SHP77 treated with DMSO at 0.1 percent for 48 hours (cell line): ENCODE data around the gene EP400.

Experiments used
- DNase-seq: peaks from one replicate; lab custom pipeline; 2025; lab: John Stamatoyannopoulos, UW

EP400 gene

DNA sequence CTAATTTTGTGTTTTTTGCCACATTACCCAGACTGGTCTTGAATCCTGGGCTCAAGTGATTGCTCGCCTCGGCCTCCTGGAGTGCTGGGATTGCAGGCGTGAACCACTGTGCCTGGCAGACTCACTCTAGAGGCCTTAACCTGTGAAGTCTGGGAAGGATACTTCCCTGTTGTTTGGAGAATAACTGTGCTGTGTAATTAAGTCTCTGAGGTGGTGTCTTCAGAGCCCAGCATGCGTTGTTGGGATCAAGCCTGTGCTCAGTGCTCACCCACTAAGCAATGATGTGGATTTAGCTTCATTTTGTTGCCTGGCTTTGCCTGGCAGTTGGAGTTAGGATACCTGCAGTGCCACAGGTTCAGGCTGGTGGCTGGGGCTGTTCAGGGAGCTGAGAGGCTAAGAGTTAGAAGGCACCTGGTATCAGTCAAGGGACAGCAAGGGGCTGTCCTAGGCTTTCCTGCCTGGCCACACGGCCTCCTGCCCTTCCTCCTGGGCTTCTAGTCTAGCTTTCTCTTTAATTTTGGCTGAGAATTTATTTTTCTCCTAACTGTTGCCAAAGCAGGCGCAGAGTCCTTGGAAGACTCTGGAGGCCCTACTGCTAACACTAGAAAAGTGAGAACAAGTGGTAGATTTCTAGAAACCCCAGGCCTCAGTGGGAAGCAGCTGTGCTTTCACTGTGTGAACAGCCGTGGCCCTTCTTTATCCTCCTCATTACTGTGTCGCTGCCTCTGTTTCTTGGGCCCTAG, 38.5 kb downstream of the EP400 start:
- DNase-seq = no peak

DNA sequence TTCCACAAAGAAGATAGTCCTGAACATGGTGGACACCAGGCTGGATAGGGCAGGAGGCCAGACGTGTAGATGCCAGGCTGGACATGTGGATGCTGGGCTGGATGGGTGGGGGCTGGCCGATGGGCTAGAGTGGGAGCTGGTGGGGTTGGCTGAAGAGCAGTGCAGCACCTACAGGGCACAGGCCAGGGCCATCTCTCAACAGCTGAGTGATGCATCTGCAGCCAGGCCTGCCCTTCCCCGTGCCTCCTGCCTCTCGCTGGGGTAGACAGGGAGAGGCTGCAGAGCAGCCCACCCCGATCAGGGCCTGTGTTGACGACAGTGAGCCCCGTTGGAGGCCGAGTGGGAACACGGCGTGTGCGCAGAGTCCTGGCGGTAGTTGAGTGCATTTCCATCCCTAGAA, 39.3 kb downstream of the EP400 start:
- DNase-seq = no peak

DNA sequence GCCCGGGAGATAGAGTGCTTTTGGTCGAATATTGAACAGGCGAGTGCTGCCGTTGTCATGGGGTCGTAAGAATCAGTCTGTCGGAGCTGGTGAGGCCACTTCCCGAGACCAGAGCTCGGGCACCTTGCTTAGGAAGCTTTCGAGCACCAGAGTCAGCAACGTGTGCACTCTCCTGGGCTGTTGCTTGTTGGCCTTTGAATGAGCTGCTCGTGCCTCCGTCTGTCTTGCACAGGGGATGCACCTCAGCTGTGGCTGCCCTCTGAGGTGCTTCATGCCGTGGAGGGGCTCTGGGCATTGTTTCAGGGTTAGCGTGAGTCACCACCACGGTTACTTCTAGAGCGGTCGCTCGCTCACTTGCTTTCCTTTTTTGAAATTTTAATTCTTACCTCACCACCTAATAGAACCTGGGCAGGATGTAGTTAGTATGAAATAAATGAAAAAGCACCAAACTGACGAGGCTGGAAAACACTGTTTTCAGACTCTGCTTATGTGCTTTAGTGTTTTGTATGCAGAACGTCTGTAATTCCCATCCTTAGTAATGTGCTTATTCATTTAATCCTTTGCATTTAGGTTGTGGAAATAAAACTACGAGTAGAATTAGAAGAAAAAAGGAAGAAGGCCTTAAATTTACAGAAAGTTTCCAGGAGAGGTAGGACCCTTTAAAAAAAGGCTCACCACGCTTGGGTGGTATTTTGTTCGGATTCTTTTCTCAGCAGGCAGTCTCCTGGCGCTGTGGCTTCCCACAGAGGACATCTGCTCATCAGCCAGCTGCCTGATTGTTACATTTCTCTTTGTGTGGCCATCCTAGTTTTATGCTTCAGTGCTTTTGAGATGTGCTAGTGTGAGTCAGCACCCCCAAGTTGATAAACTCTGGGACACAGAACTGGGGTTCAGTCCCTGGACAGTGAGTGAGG, 40.6 kb downstream of the EP400 start:
- no peak for DNase-seq

DNA sequence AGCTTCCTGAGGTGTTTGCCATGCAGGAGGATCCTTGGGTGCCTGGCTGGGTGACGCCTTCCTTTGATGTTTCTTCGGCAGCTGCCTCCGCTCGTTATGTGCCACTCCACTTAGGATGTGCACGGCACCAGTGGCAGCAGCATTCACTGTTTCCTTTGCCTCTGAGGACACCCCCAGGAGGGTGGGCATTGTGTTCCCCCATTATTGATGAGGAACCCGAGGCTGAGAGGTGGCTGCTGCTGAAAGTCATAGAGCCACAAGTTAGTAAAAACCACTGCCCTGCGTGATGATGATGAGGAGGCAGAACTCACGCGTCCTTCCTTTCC, 41.2 kb downstream of the EP400 start:
- no peak for DNase-seq

DNA sequence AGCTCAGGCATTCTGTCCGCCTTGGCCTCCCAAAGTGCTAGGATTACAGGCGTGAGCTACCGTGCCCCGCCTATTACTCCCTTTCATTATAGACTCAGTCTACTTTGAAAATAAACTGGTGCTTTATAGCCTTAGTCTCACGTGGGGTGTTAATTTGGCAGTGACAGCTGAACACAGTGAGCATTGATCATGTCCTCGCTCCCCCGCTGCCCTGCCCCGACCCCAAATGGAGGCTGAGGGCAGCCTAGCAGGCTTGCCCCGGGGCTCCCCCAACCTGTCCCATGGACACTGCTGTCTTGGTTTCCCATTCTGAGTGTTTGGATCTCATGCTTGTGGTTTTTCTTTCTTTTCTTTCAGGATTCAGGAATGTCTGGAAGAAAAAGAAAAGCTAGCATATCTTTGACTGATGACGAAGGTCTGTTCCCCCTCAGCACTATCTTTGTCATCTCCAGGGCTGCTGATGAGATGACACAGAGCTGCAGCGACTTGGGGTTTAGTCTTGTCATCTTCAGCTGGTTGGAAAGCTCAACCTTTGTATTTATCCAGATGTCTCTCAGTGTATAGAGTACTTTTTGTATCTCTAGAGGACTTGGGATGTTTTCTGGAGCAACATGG, 42.2 kb downstream of the EP400 start:
- DNase-seq = no peak

DNA sequence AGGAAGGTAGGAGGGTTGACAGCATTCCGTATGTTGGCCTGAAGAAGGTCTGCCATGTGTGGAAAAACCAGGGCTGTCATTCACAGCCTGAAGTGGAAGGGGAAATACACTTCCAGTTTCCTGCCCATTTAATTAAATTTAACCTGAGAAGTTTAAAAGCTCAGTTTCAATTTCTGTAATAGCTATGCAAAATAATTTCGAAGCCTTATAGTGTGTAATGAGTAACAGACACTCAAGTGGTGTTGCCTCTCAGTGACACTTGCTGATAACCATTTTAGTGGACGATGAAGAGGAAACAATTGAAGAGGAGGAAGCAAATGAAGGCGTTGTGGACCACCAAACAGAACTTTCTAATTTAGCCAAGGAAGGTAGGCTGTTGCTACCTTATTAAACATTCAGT, 44.8 kb downstream of the EP400 start:
- DNase-seq = no peak

DNA sequence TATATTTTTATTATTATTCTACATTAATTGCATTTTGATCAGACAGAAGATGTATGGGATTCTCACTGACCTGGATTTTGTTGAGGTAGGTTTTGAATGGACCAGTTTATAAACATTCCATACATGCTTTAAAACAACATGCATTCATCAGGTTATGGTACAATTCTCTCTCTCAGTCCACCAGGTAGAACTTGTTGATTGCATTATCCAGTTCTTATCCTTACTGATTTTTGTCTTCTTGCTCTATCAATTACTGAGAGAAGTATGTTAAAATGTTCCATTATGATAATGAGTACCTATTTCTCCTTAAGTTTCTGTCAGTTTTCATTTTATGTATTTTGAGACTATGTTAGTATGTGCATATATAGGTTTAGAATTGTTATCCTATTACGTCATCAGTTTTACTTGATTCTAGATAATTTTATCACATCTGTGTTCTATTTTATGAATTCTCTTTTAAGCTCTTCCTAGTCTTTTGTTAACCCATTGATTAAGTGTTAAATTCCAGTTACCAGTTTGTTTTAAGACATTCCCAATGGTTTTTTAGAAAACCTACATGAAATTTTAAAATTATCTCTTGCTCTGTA, 50.6 kb downstream of the EP400 start:
- no peak for DNase-seq

DNA sequence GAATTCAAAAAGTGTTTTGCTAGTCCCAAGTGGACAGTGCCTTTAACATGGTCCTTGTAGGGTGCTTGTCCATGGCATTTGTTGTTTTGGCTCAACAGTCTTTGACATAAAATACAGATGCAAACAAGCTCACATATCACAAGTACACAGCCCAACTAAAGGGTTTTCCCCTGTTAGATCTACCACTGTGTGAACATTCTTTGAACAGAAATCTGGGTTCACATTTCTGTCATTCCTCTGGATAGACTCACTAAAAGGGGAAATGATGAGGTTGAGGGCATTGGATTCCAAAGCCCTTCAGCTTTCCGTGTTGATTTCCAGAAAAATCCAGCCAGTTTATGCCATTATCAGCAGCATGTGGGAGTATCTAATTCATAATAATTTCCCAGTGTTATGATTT, 54.1 kb downstream of the EP400 start:
- no peak for DNase-seq

DNA sequence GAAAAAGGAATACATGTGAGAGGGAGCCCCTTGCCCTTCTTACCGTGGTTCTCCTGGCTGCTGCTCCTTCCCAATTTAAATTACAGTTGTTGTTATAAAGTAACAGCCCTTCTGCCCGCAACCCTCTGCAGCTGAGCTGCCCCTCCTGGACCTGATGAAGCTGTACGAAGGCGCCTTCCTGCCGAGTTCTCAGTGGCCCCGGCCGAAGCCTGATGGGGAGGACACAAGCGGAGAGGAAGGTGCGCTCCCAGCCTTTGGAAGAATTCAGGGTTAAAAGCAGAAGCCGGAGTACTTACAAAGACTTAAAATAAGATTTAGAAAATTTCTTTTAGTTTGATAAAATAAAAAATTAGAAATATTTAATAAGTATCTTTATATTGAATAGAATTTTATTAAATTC, 55.2 kb downstream of the EP400 start:
- DNase-seq = no peak

DNA sequence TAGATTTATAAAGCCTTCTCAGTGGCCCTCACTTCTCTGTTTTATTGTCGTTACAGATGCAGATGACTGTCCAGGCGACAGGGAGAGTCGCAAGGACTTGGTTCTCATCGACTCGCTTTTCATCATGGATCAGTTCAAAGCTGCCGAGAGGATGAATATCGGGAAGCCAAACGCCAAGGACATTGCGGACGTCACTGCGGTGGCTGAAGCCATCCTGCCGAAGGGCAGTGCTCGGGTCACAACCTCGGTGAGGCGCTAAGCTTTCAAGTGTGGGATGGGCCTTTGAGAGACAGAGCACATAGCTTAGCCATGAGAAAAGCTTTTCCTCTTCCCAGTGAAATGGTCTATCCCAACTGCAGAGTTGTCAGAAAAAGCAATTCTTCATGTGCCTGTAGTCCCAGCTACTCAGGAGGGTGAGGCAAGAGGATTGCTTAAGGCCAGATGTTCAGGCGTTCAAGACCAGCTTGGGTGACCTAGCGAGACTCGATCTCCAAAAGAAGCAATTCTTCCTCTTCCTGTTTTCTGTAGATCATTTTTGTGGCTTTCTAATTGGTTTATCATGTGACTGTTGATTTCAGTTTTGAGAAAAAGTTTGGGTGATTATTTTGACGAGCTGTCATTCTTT, 56.4 kb downstream of the EP400 start:
- no peak for DNase-seq

DNA sequence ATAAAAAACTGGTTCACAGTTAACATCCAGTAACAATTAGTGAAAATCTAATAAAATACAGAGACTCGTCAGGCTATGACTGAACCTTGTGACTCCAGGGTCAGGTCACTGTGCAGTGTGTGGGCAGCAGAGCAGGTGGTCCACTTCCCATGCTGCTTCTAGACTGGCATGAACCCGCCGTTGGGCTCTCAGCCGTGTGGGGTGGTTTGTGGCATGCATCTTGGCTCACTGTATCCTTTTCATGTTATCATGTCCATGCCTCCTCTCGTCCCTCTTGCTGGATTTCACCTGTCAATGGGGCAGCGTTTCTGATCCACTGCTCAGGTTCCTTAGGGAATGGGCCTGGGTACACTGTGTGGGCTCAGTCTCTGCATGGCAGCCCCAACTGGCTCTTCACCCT, 57.3 kb downstream of the EP400 start:
- DNase-seq = no peak

DNA sequence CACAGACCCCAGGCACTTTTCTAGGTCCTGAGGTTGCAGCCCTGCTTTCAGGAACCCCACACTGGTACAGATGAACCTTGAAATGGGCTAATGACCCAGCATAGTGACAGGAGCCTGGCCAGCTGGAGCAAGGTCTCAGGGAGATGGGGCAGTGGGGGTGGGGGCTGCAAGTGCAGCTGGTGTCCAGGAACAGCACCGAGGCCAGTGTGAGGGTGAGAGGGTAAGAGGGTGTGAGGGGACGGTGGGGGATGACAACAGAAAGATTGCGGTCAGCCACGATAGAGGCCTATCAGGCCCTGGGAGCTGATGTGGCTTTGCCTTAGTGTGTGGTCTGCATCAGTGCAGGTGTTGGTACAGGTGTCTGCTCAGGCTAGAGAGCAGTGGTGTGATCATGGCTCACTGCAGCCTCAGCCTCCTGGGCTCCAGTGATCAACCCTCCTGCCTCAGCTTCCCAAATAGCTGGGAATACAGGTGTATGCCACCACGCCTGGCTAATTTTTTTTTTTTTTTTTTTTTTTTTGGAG, 59.7 kb downstream of the EP400 start:
- DNase-seq = no peak

DNA sequence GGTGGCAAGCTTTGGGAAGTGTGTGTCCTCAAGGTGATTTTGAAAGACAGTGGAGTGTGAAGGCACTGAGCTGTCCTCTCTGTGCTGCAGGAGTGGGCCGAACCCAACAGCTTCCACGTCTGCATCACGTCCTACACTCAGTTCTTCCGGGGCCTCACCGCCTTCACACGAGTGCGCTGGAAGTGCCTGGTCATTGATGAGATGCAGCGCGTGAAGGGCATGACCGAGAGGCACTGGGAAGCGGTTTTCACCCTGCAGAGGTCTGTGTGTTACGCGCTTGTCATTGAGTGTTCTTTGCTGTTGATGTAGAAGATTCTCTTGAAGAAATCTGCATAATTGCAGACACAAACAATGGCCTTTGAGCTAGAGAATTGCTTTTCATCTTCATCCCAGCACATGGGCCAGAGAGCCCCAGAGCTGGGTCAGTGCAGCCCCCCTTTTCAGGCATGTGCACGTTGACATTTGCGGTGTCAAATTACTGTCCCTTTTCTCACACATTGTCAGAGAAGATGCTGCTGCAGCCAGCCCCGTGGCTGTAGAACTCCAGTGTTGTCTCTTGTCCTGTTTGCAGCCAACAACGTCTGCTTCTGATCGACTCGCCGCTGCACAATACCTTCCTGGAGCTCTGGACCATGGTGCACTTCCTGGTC, 63.3 kb downstream of the EP400 start:
- no peak for DNase-seq

DNA sequence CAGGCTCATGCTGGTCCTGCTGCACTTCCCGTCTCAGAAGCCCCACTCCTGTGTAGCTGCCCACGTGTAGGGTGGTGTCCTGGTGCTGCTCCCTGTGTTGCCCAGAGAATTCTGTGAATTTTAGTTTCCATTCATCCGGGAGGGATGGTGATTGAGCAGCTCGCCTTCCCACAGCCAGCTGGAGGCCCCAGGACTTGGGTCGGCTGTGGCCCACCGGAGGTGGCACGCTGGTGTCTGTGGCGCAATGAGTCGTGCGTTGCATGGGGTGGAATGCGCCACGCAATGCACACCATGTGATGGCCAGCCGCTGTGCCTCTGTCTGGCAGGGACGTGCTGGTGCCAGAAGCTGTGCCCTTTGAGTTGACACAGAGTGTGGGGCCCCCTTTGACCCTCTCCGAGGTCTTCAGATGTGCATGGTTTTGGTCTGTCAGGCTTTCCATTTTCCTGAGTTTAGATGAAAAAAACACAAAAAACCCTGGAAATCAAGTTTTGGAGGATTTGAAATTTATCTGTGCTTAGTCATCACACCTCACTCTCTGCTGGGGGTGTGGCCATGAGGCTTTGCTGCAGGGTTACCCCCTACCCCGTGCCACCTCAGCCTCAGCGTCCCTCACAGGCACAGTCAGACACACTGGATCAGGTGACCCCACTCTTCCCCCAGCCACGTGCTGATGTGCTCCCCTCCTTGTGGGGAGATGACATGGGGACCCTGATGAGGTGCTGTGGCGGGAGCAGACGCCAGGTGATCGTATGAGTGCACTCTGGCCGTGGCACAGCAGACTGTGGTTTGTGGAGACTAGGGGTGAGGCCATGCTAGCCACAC, 64.6 kb downstream of the EP400 start:
- DNase-seq = no peak

DNA sequence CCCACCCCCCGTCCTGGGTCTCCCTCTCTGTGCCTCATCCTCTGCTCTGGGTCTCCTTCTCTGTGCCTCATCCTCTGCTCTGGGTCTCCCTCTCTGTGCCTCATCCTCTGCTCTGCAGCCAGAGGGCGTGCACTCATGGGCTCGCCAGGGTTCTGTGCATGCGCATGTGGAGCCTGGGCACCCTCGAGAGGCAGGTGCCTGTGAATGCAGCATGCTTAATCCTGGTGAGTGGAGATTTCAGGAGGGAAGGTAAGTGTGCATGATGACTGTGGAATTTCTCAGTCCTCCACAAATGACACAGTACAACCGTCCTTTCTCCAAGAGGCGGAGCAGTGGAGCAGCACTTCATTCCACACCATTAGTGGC, 65.2 kb downstream of the EP400 start:
- DNase-seq = no peak

DNA sequence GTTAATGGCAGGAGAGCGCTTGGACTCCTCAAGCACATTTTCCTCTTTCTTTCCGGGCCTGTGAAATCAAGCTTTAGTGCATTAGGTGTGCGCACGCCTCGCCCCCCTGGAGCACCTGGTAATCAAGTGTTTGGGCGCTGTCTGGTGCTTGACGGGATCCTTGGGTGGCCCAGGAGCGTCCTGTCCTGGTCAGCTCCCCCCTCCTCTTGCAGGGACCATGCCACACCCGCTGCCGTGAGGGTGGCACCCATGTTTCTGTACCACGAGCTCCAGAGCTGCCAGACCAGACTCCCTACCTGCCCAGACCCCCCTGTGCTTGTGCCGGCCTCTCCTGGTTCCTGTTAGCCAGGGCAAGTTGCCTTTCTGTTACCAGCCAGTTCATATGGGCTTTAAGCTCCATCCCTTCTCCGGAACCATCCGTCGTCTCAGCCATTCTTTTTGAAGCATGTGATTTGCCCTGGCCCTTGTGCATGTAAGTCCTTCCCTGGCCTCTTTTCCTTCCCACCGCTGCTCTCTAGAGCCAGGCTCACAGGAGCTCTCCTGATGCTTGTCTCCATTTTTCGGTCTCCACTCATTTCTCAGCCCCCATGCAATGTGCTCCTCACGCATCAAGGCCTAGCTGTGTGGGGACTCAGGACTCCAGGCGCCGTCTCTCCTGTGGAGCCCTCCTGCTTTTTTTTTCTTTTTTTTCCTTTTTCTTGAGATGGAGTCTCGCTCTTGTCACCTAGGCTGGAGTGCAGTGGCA, 66.1 kb downstream of the EP400 start:
- DNase-seq = no peak

DNA sequence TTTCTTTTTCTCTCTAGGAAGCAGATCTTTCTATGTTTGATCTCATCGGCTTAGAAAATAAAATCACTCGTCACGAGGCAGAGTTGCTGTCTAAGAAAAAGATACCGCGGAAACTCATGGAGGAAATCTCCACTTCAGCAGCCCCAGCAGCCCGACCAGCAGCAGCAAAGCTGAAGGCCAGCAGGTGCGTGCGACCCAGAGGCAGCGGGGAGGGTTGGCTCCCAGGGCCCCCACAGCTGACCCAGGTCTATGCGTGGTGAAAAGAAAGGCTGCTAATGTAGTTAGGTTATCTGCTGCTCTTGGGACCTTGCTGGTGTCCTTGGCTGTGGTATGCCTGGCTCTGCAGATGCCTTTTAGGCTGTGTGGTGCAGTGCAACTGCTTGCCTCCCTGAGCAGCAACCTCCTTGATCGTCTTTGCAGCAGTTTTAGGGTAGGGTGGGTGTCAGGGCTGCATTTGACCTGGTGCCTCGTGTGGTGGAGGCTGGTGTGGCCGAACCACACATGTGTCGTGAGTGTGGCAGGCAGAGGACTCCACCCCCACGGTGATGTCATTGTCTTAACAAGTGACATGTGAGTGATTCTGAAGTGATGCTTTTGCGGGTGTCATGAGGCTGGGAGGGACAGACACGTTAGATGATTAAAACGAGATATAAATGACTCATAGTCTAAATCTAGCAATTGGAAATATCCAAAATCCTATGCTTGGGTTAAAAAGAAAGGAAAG, 68.6 kb downstream of the EP400 start:
- no peak for DNase-seq

DNA sequence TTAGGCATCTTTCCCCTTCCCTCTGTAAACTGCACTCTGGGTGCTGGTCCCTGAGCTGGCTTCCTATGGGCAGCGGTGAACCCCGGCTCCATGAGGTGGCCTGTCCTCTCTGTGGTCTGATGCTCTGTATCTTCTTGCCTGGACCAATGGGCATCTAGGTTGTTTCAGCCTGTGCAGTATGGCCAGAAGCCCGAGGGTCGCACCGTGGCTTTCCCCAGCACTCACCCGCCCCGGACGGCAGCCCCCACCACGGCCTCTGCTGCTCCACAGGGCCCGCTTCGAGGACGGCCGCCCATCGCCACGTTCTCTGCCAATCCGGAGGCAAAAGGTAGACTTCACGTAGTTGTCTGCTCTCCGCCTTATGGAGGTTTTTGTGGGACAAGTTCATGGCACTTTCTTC, 70.1 kb downstream of the EP400 start:
- no peak for DNase-seq

DNA sequence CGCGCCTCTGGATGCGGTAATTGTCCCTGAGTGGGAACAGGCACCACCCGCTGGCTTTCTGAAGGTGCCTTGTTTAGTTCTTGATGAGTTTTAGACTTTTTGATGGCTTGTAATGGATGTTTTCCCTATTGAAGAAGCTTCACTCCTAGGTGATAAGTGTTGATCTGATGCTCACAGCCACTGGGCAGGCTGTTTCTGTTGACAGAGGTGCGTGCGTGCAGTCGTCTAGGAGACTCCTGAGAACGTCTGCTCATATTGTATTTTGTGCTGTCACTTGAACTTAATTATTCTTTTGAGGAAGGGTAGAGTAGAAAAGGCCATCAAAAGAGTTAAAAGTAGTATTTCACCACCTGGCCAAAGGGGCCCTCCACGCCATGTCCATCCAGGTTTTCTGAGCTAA, 70.5 kb downstream of the EP400 start:
- DNase-seq = no peak
